Panc1 (cell line): ENCODE measurements around the gene CPN1. TPM values are rescaled to one million over a fixed set of nuclear protein-coding genes. Genes with fewer than 3 reads are reported as not detected.

ENCODE experiments used
- ATAC-seq: fragments of 200-7000 bp; cut with Tn5 transposase; 2 replicates; pipeline ENCODE4 v1.9.1; 2020; ENCODE audit warnings: mild to moderate bottlenecking, moderate library complexity
- BruUV-seq: library from RNA; stranded (reverse); fragments of 400-500 nt; replicated peaks from 2 replicates; lab custom pipeline; 2021; lab: Mats Ljungman, UMichigan
- CTCF ChIA-PET: fragments of 300-600 bp; sonication (Branson Sonifier 250); formaldehyde crosslinking; loops from one replicate; lab custom pipeline; 2022; ENCODE audit warnings: antibody characterized with exemption; lab: Charles Lee
- POLR2A ChIA-PET: fragments of 300-600 bp; sonication (Branson Sonifier 250); formaldehyde crosslinking; loops from one replicate; lab custom pipeline; 2022; ENCODE audit warnings: antibody characterized with exemption; lab: Charles Lee
- DNase-seq: peaks from one replicate; pipeline ENCODE4 v3.0.0-alpha.2; 2010; ENCODE audit warnings: low read depth, low spot score
- H3K27ac ChIP-seq: 2 replicates; pipeline ENCODE4 v1.5.1; 2011; ENCODE audit warnings: mild to moderate bottlenecking, low read length, inconsistent platforms
- H3K27me3 ChIP-seq: fragments of 200-500 bp; sonication (Bioruptor generic); 2 replicates; pipeline ENCODE4 v1.6.0; 2014; ENCODE audit warnings: low read length, inconsistent platforms; ENCODE audit not compliant: control insufficient read depth, insufficient read depth
- H3K36me3 ChIP-seq: fragments of 200-500 bp; sonication (Bioruptor generic); 2 replicates; pipeline ENCODE4 v1.5.1; 2014; ENCODE audit warnings: inconsistent platforms, mild to moderate bottlenecking, low read length, moderate library complexity; ENCODE audit not compliant: control insufficient read depth, insufficient read depth
- H3K4me1 ChIP-seq: 2 replicates; pipeline ENCODE4 v1.5.1; 2011; ENCODE audit warnings: inconsistent platforms, mild to moderate bottlenecking, low read length, moderate library complexity; ENCODE audit not compliant: control insufficient read depth, insufficient read depth
- H3K4me3 ChIP-seq, 2 experiments: 2 replicates each; pipeline ENCODE4 v1.5.1; 2011 to 2012; ENCODE audit warnings: low read depth in 2 of 2, low read length in 2 of 2, mild to moderate bottlenecking in 2 of 2, inconsistent platforms in 1 of 2, moderate library complexity in 1 of 2
- H3K9me3 ChIP-seq: fragments of 200-500 bp; sonication (Bioruptor generic); 2 replicates; pipeline ENCODE4 v1.5.1; 2014; ENCODE audit warnings: low read depth, mild to moderate bottlenecking, inconsistent platforms, low read length, moderate library complexity; ENCODE audit not compliant: control insufficient read depth, insufficient read depth
- CTCF ChIP-seq: fragments of 450-650 bp; IDR thresholded peaks from 2 replicates; pipeline ENCODE4 v1.5.1; 2017; ENCODE audit warnings: mild to moderate bottlenecking
- POLR2AphosphoS5 ChIP-seq: IDR thresholded peaks from 2 replicates; pipeline ENCODE4 v1.6.1; 2012; ENCODE audit warnings: mild to moderate bottlenecking, low read depth, low read length, moderate library complexity
- REST ChIP-seq, 2 experiments: IDR thresholded peaks; 2 replicates each; pipeline ENCODE4 v1.6.1; 2011 to 2012; ENCODE audit warnings: low read depth in 2 of 2, control low read depth in 1 of 2, low read length in 1 of 2, mild to moderate bottlenecking in 1 of 2, moderate library complexity in 1 of 2; ENCODE audit not compliant: insufficient read depth in 1 of 2
- SIN3A ChIP-seq: IDR thresholded peaks from 2 replicates; pipeline ENCODE4 v1.6.1; 2012; ENCODE audit warnings: low read depth, mild to moderate bottlenecking, low read length, moderate library complexity, borderline replicate concordance; ENCODE audit not compliant: insufficient read depth
- TCF7L2 ChIP-seq: IDR thresholded peaks from 2 replicates; pipeline ENCODE4 v1.6.1; 2011; ENCODE audit warnings: mild to moderate bottlenecking, low read depth, low read length, inconsistent platforms
- in situ Hi-C: cut with HindIII; loops from 2 replicates; pipeline ENCODE4 v1.10.0; 2016; ENCODE audit warnings: low sequenced_read_pairs, low pct_unique_long_range_greater_than_20kb
- intact Hi-C: fragments of 100-400 bp; cut with micrococcal nuclease; formaldehyde crosslinking; loops from one replicate; pipeline ENCODE4 v1.10.0; 2022; ENCODE audit not compliant: unreplicated experiment
- total RNA-seq: library from RNA; stranded (reverse); gene quantifications from one replicate; pipeline ENCODE4 v1.2.1, GENCODE V29; 2021; ENCODE audit not compliant: unreplicated experiment

CPN1 gene
- total RNA-seq, 1 experiment from 2014 or later: not detected

- POLR2A ChIA-PET: no interaction called here
- intact Hi-C loops: no loop called here
Observed at GRCh38 chr10:100019787-100020141, 61.9 kb downstream of the CPN1 start.

GRCh38 chr10:100014071-100014762 lies 67.5 kb downstream of the CPN1 start:
- POLR2A ChIA-PET: interaction anchor here (0.6 to 0.7 kb wide), 2 partner anchors 30 to 49 kb away, joined by 4 to 5 read pairs; no protein-coding TSS in a partner anchor
- intact Hi-C loops (no loop called here), in situ Hi-C loops (no loop called here)
- Histone ChIP-seq H3K36me3 (peaks cover 3% of the 10 kb centered on the region; the same call in 1 of the 2 replicates), H3K9me3 (no peaks in the 10 kb centered on the region), H3K4me3 (no peak overlapping the region), H3K27me3 (no peaks in the 10 kb centered on the region), H3K4me1 (peaks cover 4% of the 10 kb centered on the region), H3K27ac (no peak overlapping the region)
- BruUV-seq: no TSS peak
- no peak for ATAC-seq
- DNase-seq: no peak
- TF ChIP-seq SIN3A (no peak), POLR2AphosphoS5 (no peak), TCF7L2 (no peak), REST (IDR thresholded peaks at IDR 0.05; ENCODE audit: insufficient read depth in 1 of 2, low read depth in 2 of 2, low read length in 1 of 2) (no peak), CTCF (no peak)
- CTCF ChIA-PET: no interaction called here

More at GRCh38 chr10:100019787-100020141, 61.9 kb downstream of the CPN1 start:
- H3K4me1 ChIP-seq: peaks cover 23% of the 10 kb centered on the region
- TF ChIP-seq TCF7L2 (peak; percentile 60; the same call in 1 of the 2 replicates), CTCF (no peak)
- CTCF ChIA-PET: no interaction called here
- H3K27me3 ChIP-seq: no peaks in the 10 kb centered on the region
- DNase-seq (no peak), ATAC-seq (peak; percentile 83)
- H3K36me3 ChIP-seq: no peaks in the 10 kb centered on the region
- no peaks in the 10 kb centered on the region for H3K9me3 ChIP-seq
- BruUV-seq: no TSS peak
- in situ Hi-C loops: no loop called here
- H3K4me3 ChIP-seq: peak overlapping the region in 1 of 2 experiments; percentile 26; a peak in 1 of 4 replicates
- peak overlapping the region; percentile 49 for H3K27ac ChIP-seq
